Dedifferentiated amniotic fluid mesenchymal stem cell (primary cell): ENCODE measurements around the gene BLOC1S3.

ENCODE experiments used
- DNase-seq: peaks from one replicate; pipeline ENCODE4 v3.0.0-alpha.2; 2016; ENCODE audit errors: extremely low spot score

BLOC1S3 gene

DNA sequence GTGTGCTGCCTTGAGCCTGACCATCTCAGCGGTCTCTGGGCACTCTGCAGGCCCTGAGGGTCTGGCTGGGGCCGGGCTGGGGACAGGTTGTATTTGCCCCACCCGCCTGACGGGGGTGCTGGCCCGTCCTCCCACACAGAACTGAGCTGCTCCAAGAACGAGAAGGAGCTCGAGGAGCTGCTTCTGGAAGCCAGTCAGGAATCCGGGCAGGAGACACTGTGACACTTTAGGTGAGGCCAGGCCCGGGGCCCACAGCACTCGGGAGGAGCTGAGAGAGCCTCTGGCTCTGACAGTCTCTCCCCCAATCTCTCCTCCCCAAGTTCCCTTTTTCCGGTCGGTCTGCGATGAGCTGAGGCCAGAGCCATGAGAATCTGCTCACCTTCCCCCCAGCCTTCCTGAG is 32.3 kb upstream of the BLOC1S3 start:
- no peak for DNase-seq

DNA sequence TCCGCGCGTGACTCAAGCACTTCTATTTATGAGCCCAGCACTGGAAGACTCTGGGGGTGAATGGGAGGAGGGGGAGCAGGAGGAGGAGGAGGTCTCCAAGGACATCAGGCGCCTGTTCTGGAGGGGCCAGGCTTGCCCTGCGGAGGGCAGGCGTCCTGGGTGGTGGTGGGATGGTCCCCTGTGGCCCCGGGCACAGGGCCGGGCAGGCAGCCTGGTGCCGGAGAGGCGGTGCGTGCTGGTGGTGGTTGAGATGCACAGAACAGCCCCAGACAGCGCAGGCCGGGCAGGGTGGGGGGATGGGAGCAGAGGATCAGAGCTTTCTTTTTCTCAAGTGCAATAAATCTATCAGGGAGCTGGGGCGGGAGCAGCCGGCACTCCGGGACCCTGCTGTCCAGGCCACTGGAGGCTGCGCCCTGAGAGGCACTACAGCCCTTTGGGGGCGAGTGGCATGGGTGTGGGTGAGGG is 31.8 kb upstream of the BLOC1S3 start:
- DNase-seq, result no peak

DNA sequence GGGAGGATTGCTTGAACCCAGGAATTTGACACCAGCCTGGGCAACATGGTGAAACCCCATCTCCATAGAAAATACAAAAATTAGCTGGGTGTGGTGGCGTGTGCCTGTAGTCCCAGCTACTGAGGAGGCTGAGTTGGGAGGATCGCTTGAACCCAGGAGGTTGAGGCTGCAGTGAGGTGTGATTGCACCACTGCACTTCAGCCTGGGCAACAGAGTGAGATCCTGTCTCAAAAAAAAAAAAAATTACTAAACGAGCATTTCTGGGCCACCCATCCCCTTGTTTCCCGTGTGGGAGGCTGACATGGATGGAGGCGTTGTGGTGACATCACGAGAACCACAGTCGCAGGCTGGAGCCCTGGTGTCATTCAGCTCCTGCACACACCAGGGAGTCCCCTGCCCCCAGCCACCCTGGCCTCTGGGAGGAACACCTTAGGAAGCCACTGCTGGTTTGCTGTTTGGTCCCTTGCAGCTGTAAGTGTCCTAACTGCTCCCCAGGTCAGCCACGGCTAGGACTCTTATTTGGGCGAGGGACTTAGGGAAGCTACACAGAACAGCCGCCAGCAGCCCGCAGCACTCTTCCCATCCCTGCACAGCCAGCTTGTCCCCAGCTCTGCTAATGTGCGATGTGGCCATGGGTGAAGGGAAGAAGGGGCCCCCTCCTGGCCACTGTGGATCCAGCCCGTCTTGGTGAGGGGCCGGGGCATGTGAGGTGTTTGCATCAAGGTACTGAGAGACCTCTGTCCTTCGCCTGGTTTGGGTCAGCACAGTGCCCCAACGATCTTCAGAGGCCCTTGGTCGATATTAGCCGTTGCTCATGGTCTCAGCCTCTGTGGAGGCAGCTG is 30.5 kb upstream of the BLOC1S3 start:
- no peak for DNase-seq

DNA sequence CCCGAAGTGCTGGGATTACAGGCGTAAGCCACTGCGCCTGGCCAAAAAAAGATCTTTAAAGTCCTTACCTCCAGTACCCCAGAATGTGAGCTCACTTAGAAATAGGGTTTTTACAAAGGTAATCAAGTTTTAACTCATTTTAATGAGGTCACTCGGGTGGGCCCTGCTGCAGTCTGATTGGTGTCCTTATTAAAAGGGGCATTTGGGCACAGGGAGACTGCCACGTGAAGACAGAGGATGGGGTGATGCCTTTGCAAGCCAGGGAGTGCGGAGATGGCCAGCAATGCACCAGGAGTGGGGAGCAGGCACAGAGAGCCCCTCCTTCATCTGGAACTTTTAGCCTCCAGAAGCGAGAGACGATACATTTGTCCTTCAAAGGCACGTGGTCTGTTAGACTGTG is 29.5 kb upstream of the BLOC1S3 start:
- no peak for DNase-seq

DNA sequence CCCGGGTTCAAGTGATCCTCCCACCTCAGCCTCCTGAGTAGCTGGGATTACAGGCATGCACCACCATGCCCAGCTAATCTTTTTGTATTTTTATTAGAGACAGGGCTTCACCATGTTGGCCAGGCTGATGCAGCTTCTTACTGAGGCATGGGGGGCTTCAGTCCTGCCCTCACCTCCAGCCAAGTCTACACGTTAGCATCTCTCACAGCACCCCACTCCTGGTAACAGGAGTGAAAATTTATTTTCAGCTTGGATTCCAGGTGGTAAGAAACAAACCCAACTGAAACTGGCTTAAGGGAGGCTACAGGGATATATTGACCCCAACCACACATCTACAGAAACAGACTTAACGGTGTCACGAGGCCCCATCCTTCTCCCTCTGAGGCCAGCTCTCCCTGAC is 28.4 kb upstream of the BLOC1S3 start:
- no peak for DNase-seq

DNA sequence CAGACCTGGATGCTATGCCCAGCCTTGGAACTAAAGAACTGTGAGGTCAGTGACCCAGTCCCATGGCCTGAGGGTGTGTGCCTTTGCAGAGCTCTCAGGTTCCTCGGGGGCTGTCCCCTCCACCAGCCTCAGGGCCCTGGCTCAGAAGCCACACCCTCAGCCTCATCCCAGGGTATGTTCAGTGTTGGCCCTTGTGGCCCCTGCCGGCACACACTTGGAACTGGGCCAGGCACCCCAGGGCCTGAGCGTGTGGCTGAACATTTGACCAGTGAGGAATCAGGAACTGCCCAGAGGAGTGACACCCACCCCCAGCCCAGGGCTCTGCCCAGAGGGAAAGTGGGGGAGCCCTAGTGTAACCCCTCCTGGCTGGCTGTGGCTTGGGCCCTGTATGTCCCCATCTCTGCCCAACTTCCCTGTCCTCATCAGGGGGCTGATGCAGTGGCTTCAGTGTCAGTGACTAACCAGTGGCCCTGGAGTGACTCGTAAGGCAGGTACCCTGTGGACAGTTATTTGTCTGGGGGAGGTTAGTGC is 27.8 kb upstream of the BLOC1S3 start:
- DNase-seq, result no peak

DNA sequence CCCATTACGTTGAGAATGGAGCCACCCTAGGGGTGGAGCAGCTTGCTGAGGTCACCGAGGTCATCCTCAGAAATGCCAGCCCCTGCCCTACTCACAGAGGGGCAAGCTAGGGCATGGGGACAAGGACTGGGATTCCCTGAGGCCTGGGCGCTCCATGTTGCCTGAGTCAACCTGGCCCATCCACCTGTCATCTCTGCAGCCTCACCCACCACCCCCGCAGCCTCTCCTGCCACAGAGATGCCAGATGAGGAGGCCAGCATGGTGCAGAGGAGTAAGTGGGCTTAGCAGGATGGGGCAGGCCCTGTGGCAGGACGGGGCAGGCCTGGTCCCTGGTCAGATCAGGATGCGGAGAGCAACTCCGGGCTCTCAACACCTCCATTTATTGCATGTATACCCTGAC is 27.3 kb upstream of the BLOC1S3 start:
- no peak for DNase-seq

DNA sequence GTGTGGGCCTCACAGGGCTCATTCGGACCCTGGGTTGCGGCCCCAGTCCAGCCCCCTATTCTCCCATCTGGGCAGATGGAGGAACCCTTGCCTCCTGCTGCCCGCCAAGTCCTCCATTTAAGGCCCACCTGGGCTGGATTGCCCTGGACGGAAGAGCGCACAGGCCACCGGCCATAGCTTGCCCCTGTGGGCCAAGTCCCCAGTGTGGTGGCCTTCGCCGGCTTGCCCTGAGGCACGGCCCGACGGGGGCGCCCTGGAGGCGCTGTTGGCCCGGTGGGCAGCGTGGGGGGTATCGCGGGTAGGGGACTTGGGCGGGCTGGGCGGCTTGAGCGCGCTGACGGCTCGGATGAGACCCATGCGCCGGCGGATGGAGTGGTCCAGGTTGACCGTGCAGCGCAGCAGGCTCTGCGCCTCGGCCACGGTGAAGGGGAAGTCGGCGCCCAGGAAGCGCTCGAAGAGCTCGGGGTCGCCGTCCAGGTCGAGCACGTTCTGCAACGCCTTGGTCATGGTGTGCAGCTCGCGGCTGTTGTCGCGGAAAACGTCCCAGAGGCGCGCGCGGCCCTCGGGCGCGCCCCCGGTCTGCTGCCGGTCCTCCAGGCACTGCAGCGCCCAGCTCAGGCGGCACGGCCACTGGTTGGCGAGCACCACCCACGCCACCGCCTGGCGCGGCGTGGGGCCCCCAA is 26.6 kb upstream of the BLOC1S3 start:
- no peak for DNase-seq

DNA sequence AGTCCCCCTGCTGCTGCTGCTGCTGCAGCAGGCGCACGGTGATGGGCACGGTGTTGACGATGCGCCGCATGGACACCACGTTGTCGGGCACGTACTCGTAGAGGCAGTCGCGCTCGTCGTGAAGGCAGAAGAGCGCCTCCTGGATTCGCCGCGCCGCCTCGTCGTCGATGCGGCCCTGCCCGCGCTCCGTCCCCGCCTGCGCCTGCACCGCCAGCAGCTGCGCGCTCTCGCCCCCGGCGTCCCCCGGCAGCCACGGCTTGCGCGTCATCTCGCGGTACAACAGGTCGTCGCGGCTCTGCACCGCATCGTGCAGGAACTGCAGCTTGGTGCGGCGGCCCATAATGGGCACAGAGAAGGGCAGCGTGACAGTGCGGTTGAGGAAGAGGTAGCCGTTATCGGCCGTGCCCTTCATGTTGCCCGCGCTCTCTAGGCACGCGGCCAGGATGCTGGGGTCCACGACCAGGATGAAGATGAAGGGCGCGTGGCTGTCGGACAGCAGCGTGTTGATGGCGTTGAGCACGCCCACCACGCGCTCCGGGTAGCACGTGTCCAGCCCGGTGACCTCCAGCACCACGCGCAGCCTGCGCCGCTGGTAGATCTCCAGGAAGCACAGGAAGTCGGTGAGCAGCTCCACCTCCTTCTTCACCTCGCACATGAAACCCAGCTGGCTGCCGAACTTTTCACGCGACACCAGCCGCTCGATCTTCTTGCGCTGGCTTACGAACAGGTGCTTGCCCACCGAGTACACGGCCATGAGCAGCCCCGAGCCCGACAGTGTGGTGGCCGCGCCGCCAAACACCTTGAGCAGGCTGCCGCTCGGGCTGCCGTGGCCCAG is 25.9 kb upstream of the BLOC1S3 start:
- no peak for DNase-seq

DNA sequence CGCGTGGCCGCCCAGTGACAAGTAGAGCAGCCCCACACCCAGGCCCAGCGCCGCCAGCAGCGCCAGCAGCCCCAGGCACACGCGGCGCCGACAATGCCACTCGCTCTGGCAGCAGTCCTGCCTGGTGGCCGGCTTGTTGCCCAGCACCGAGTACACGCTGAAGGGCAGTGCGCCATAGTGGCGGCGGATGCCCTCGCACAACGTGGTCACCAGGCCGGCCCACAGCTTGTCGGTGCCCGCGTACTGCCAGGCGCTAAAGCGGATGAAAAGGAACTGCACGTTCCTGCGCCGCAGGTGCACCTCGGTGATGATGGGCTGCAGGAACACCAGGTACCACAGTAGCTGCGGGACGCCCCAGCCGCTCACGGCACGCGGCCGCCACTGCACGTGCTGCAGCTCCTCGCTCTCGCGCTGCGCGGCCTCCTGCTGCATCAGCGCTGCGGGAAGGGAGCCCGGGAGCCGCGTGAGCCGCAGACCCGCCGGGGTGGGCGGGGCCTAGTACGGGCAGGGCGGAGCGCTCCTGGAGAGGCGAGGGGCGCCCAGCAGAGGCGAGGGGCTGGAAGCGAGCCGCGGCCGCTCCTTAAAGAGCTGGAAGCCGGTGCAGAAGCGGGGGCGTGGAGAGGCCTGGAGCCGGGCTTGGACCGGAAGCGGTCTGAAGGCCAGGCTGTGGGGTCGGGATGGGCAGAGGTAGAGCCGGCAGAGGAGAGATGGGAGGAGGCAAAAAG is 25.1 kb upstream of the BLOC1S3 start:
- DNase-seq, result no peak

DNA sequence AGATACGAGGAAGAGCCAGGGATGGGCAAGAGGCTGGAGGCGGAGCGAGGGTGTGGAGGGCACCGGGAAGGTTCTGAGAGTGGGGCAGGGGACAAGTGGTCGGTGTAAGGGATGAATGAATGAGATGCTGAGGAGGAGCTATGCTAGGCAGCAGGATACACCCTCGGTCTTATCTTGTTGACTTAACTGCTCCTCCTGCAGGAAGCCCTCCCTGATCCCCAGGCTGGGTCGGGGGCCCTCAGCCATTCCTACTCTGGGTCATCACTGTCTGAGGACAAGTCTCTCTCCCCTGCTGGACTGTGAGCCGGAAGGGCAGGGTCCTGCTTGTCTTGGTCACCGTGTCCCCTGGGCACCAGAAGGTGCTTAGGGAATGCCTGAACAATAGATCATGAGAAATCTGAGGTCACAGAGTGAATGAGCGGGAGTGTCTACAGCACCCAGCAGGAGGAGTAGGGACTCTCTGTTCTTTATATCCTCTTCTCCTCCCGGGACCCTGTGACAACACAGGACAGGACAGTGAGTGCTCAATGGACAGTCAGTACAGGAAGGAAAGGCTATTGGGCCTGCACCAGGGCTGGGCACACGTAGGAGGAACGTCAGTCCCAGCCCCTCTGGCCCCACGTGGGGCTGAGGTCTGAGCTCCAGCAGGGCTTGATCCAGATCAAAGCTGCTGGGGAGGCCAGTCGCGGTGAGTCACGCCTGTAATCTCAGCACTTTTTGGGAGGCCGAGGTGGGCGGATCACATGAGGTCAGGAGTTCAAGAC is 24.3 kb upstream of the BLOC1S3 start:
- DNase-seq, result no peak

DNA sequence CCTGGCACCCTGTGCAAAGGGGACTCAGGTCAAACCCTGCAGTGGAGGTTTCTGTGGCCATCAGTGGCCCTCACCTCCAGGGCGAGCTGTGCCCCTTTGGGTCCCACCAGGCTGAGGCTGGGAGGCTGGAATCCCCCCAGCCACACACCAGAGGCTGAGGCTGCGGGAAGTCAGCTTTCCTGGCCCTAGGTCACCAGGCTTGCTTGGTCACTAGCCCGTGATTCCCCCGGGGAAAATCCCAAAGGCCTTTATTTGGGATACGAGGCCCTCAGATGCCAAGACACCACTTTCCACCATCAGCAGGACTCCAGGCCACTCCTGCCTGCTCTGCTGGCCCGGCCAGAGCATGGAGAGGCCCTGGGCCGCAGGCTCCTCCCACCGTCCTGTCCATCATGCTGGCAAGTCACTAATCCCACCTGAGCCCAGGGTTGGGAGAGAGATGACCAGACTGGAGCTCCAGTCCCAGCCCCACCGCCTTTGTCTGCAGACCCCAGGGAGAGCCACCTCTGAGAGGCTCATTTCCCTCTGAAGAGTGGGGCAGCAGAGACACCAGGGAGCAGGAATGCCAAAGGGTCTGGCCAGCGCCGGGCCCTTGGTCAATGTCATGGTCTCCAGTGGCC is 22.5 kb upstream of the BLOC1S3 start:
- no peak for DNase-seq

DNA sequence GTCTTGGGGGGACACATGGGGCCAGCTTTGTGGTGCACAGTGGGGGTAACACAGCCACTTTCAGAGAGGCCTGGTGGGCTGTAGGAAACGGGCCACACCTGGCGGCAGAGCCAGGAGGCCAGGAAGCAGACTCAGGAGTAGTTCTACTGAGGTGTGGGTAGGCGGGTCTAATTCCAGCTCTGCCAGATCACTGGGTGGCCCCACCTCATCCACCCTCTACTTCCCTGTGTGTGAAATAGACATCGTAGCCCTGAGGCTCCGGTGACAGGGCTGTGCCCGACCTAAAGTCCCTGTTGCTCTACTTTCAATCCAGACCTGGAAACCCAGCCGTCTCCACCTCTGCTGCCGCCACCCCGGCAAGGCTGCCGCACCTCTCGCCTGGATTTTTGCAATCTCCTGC is 21.8 kb upstream of the BLOC1S3 start:
- no peak for DNase-seq

DNA sequence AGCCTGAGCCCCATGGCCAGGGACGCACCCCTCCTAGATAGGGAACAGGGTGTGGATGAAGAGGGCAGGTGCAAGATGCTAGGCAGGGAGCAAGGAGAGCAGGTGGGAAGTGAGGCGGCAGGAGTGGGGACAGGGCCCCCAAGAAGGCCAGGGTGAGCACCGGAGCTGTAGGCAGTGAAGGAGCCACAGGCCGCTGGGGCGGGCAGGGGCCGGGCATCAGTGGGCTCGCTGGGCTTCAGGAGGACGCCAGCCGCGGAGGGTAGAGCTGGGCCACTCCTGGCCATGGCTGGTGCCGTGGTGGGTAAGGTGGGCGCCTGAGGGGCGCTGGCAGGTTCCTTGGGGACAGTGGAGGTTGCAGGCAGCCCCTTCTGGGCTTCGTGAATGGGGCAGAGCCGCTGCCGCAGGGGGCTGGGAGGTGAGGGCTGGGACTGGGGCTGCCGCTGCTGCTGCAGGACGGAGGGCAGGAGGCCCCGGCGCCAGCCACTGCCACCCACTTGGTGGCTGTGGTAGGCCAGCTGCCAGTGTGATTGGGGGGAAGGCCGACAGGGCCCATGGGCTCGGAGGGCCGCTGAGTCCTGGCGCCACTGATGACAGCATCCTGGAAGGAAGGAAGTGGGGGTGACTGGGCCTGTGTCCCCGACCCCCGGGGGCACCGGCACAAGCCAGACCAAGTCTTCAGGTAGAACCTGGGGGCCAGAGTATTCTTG is 19.9 kb upstream of the BLOC1S3 start:
- no peak for DNase-seq

DNA sequence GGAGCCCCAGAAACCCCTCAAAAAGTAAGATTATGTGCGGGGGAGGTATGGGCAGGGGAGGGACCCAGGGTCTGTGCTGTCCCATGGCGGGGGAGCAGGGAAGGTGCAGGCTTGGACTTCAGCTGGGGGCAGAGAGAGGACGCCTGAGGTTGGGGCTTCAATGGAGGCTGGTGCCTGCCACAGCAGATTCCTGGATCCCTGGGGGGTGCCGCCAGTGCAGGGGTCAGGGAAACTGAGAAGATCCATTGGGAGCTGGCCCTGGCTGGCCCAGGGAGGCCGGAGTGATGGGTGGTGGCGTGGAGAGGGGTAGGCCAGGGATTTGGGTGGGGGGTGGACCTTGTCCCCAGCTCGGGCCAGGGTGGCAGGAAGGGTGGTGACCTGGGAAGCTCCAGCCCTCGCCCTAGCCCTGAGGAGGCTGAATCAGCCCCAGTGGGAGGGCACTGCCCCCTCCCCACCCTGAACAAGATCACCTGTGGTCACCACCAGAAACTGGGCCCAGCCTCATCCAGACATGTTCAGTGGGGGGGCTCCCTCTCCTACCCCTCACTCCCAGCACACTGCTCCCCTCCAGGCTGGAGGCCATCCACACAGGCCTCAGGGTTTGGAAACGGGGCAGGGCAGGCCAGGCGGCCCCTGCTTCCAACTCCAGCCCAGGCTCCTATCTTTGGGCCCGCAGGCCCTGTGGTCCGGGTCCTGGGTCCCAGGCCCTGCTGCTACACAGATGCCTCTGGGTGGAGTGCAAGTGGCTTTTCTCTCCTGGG is 19.2 kb upstream of the BLOC1S3 start:
- DNase-seq, result no peak

DNA sequence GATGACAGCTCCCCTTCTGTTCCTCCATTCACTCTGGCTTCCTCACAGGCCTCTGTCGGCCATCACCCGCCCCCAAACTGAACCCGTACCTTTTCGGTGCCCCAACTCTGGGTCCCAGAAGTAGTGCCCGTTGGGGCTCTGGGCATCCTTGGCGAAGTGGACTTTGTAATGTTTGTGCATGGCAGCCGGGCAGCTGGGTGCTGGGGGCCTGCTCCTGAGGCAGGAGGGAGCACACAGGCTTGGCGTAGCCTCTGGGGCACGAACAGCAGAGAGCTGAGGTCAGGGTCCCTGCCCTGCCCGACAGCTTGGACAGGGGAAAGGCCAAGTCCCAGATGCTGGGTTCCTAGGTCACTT is 18.6 kb upstream of the BLOC1S3 start:
- no peak for DNase-seq

DNA sequence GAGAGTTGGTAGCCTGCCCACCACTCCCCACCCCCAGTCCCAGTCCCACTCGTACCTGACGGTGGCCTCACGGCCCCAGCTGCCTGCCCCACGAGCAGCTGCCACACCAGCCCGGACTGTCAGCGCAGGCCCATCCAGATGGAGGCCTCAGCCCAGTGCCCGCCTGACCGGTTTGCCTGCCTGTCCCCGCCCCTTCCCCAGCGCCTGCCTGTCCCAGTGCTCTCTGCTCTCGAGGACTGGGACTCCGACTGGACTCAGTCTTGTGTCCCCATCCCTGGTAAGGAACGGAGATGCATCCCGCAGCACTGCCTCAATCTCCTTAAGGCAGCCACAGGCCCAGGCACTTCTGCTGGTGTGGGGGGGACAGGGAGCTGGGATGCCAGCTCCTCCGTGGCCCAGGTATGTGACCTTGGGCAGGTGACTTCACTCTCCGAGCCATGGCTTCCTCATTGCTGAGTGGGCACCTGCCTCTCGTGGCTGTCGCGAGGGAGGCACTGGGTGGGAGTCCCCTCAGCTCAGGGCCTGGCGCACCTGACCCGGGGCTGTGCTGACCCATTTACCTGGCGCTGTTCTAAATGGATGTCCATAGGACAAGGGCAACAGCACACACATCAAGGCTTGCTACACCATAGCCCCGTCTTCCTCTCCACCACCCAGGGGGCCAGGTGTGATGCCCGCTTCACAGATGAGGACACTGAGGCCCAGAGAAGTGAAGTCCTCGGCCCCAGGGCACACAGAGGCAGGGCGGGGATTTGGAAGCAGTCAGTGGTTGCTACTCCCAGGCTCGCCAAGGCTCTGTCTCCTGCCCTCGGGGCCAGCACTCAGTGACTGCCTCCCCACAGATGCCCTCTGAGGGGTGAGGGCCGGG is 17.5 kb upstream of the BLOC1S3 start, which contains the start of gene NKPD1:
TSS of gene NKPD1 (minus strand) at position 113 of the 868 bp plus-strand sequence. CDS start 832 bp downstream, outside the sequence.
- DNase-seq, result no peak
